ENCODE measurements around the gene CBL.
A peak's percentile ranks its signal among the peaks of the same experiment; 100 is the strongest.
"Not testable (repeated sequence)": the region's sequence is repeated elsewhere in the genome, so short reads cannot be mapped to it uniquely, and the experiment has no call there.

Gene CBL

DNA sequence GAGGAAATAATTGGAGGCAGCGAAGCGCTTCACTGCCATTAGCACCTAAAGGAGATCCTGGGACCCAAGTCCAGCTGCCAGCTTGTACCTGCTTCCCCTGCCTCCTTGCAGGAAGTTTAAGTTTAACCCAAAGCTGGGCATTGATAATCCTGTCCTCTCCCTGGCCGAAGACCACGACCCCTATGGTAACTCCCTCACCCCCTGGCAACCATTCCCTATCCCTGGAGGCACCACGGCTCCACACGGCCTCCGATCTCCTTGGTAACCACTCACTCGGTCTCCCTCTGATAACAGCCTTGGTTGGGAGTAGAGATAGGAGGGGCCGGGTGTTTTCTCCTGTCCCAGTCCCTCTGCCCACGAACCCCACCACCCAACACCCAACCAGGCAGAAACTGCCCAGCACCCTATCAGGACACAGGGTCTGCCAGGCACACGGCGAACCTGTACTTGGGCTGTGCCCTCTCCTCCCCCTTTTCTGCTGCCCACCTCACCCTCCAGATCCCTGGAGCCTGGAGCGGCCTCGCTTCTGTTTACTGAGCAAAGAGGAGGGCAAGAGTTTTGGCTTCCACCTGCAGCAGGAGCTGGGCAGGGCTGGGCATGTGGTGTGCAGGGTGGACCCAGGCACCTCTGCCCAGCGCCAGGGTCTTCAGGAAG, 20.0 kb upstream of the CBL start:
- peak; percentile 14 for DNase-seq (ENCODE audit: low spot score)

DNA sequence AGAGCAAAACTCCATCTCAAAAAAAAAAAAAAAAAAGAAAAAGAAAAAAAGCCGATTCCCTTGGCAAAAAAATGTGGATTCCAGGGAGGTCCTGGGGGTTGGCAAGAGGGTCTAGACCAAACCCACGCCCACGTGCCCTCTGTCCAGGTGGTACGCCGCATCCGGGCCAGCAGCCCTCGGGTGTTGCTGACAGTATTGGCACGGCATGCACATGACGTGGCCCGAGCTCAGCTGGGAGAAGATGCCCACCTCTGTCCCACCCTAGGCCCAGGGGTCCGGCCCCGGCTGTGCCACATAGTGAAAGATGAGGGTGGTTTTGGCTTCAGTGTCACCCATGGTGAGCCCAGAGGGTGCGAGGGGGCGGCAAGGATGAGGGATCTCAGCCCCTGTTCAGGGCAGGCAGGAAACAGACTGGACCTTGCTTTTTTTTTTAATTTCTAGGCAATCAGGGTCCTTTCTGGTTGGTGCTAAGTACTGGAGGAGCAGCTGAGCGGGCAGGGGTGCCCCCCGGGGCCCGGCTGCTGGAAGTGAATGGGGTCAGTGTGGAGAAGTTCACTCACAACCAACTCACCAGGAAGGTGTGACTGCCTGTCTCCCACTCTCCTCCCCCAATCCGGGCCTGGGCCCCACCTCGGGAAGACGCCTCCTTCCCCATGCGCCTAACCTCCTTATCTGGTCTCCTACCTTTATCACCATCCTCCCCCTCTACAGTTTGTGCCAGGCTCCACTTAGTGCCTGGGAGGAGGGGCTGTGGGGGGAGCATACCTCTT, 18.8 kb upstream of the CBL start:
- peak; percentile 6 for DNase-seq (ENCODE audit: low spot score)

DNA sequence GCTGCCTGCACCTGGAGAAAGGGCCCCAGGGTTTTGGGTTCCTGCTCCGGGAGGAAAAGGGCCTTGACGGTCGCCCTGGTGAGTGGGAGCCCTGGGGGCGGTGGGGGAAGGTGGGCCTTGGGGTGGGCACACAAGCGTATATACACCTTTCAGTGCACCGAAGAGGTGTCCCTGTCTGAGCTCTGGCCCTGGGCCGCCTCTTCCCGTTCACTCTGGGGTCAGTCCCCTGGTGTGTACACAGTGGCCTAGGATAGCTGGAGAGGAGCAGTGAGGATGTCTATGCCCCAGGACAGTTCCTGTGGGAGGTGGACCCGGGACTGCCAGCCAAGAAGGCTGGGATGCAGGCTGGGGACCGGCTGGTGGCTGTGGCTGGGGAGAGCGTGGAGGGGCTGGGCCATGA, 18.1 kb upstream of the CBL start:
- peak; percentile 6 for DNase-seq (ENCODE audit: low spot score)

DNA sequence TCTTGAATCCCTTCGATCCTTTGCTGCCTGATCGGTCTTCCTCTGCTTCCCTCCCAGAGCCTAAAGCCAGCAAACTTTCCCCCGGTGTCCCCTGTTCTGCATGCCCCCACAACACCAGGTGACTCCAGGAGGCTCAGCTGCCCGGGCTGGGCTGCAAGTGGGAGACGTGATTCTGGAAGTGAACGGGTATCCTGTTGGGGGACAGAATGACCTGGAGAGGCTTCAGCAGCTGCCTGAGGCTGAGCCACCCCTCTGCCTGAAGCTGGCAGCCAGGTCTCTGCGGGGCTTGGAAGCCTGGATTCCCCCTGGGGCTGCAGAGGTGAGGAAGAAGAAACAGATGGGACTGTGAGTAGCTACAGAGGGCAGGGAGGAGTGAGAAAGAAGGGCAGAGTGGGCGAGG, 17.3 kb upstream of the CBL start:
- DNase-seq (ENCODE audit: low spot score) = peak; percentile 3

DNA sequence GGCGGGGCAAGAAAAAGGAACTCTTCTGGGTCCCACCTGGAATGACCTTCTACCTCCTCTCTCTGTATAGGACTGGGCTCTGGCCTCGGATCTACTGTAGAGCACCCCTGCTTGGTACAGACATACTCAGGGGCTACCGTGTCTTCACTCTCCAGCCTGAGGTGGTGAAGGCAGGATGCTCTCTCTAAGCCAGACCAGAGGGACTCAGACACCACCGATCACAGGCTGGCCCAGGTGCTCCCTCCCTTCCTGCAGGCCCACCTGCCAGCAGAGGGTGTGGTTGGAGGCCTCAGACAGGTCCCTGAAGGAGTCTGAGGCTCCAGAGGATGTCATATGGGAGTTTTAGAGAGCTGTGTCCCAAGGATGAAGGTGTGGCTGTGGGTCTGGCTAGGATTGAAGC, 16.7 kb upstream of the CBL start:
- peak; percentile 15 for DNase-seq (ENCODE audit: low spot score)

DNA sequence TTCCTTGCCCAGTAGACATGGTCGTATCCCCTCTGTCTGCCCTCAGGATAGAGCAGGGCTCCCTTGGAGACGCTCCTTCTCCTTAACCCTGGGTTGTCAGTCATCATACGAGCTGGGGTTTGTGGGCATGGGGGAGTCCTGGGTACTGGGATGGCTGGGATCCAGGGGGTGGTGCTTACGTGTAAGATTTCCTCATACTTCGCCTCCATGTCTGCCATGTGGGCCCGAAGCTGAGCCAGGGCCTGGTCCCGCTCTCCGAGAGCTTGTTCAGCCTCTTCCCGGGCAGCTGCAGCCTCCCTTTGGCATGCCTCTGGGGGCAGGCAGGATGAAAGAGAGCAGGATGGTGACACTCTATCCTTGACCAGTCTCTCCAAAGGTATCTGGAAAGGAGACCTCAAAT, 15.6 kb upstream of the CBL start:
- DNase-seq (ENCODE audit: low spot score) = peak; percentile 8

DNA sequence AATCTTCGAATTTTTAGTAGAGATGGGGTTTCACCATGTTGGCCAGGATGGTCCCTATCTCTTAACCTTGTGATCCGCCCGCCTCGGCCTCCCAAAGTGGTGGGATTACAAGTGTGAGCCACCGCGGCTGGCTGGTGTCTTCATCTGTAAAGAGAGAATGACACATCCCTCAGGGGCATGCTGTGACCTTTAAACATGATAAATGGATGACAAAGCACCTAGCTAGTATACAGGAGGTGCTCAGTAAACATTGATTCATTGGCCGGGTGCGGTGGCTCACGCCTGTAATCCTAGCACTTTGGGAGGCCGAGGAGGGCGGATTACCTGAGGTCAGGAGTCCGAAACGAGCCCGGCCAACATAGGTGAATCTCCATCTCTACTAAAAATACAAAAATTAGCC, 14.9 kb upstream of the CBL start:
- DNase-seq (ENCODE audit: low spot score) = not testable (repeated sequence)

DNA sequence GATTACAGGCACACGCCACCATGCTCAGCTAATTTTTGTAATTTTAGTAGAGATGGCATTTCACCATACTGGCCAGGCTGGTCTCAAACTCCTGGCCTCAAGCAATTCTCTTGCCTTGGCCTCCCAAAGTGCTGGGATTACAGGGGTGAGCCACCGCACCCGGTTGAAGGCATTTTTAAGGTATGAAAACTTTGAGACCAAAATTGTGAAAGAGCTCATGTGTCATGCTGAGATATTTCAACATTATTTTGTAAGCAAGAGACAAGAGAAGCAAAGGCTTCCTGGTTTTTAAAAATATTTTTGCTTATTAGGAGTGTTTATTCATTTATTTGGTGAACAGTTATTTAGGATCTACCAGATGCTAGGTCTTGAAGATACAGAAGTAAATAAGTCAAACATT, 14.0 kb upstream of the CBL start:
- DNase-seq (ENCODE audit: low spot score) = no peak

DNA sequence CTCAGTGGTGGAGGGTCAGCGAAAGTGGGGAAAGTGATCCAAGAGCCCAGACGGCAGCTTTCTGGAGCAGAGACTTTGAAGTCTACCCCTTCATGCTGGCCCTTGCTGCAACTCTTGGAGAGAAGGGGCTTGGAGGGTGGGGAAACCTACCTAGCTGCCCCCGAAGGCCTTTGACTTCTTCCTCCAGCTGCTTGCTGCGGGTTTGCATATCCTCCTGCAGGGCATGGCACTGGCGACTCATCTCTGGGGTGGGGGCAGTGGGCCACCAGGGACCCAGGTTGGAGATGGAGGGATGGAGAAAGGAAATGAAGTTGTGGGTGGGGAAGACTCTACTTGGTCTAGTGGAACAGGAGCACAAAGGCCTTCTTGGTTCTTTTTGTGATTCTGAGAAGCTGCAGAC, 13.1 kb upstream of the CBL start:
- DNase-seq (ENCODE audit: low spot score) = no peak

DNA sequence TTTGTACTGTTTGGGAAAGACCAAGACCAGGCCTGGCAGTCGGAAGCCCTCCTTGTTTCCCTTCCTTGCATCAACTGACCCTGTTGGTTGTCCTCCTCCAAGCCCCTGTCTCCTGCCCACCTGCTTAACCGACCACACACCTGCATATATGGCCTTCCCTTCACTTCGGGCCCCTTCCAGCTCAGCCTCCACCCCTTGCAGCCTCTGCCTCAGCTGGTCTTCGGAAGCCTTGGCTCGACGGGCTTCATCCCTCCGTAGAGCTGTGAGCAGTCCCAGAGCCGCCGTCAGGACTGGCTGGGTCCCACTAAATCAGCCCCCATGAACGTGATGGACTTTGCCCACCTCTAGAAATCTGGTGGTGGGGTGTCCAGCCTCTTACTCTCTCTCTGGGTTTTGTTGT, 12.5 kb upstream of the CBL start:
- DNase-seq (ENCODE audit: low spot score) = no peak

DNA sequence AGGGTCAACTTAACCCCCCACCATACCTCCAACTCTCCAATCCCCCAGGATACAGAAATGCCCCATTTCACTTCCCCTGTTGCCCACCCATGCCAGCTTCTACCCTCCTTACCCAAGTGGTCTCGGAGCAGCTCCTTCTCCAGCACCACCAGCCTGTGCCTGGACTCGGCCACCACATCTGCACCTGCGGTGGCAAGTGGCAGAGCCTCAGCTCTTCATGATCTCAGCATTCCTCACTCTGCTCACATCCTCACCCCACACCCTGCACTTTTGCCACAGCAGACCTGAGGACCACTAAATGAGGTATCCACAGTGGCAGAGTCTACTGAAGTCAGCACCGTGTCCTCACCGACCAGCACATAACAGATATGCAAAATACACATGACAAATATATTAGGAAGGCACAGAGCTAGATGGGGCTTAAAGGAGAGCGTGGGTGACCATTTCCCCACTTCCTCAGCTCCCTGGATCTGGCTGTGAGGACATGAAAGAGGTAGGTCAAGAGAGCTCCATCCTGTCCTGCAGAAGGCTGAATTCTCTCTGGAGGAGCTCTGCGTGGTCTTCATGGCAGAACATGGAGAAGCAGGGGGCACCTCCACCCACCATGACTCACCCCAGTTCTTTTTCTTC, 11.2 kb upstream of the CBL start:
- DNase-seq (ENCODE audit: low spot score) = no peak

DNA sequence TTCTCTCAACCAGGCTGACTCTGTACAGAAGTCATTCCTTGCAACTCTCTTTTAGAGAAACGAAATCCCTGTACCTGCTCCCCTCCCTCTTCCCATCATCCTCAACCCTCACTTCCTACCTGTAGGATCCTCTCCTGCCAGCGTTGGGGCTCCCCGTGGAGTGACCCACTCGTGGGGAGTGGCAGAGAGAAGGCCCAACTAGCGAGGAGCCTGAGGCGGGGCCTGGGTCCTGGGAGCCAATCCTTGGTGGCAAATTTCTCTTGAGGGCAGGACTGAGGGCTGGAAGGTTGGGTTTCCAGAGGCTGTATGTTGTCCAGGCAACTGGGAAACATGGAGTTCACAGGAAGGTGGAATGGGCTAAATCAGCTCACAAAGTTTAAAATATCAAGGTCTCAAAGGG, 10.5 kb upstream of the CBL start:
- peak; percentile 92 for DNase-seq (ENCODE audit: low spot score)

DNA sequence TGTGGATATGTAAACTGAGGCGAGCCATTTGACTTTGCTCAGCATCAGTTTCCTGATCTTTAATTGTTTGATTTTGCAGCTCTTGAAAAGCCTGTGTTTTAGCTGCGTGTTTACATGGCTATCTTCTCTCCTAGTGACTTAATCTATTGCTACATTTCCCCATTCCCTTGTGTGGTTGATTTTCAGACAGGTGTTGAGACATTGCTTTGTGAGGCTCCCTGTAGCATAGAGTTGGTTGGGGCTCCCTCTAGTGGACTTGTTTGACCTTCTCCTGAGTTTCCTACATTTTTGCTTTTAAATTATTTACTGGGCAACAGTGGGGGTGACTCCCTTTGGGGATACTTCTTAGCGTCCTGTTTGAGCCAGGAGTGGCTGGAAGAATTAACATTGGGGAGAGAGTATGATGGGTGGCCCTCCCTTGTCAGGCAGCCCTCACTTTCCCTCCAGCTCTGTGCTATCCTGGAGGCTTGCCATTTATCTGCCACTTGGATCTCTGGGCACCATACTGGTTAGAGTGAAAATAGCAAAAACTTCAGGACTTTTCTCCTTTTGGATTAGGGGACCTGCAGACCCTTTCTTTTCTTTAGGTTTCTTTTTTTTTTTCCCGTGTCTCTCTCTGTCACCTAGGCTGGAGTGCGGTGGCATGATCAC, 9.2 kb upstream of the CBL start:
- peak; percentile 81 for DNase-seq (ENCODE audit: low spot score)

DNA sequence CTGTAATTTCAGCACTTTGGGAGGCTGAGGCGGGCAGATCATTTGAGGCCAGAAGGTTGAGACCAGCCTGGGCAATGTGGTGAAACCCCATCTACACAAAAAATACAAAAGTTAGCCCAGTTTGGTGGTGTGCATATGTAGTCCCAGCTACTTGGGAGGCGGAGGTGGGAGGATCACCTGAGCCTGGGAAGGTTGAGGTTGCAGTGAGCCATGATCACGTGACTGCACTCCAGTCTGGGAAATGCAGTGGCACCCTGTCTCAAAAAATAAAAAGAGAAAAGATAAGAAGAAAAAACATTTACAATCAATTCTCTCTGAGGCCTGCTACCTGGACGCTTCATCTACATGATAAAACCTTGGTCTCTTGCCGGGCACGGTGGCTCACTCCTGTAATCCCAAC, 7.2 kb upstream of the CBL start:
- no peak for DNase-seq (ENCODE audit: low spot score)

DNA sequence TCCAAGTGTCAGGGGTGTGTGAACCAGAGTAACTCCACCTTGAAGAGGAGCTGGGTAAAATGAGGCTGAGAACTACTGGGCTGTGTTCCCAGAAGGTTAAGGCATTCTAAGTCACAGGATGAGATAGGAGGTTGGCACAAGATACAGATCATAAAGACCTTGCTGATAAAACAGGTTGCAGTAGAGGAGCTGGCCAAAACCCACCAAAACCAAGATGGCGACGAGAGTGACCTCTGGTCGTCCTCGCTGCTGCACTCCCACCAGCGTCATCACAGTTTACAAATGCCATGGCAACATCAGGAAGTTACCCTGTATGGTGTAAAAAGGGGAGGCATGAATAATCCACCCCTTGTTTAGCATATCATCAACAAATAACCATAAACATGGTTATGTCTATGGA, 4.9 kb upstream of the CBL start:
- not testable (repeated sequence) for DNase-seq (ENCODE audit: low spot score)

DNA sequence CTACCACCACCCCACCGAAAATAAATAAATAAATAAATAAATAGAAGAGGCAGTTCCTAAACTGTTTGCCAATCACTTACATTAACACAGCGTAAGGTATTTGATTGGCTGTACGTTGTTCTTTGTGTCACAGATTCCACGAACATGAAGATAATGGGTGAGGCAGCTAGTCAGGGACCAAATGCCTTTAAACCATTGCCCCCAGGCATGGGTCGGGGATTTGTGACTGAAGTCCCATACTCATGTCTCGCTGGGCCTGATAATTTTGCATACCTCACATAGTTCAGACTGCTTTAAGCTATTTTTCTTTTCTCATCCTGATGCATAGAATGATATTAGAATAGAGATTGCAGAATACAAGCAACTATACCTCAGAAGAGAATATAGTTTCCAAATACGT, 3.6 kb upstream of the CBL start:
- no peak for DNase-seq (ENCODE audit: low spot score)

DNA sequence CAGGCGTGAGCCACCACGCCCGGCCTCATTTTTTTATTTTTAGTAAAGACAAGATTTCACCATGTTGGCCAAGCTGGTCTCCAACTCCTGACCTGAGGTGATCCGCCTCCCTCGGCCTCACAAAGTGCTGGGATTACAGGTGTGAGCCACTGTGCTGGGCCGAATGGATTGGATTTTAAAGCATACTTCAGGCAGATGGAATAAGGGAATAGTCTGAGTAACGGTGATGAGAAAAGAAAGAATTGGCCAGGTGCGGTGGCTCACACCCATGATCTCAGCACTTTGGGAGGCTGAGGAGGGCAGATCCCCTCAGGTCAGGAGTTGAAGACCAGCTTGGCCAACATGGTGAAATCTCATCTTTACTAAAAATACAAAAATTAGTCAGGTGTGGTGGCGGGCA, 2.1 kb upstream of the CBL start:
- DNase-seq (ENCODE audit: low spot score) = no peak

DNA sequence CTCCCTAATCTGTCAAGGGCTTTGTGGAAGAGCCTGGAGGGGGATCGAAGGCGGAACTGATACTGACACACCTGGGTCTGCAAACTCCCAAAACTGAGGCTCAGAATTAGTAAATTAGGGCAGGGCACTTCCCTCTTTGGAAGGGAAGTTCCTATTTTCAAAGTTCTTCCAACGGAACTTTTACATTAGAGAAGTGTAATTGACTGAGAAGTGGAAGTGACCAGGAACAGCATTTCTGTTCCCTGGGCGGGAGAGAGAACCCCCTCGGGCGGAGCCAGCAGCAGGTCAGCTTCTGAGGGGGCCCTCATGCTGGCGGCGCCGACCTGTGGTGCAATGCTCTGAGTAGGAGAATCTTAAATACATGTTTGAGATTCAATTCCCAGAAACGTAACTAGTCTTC, 1.1 kb upstream of the CBL start:
- no peak for DNase-seq (ENCODE audit: low spot score)

DNA sequence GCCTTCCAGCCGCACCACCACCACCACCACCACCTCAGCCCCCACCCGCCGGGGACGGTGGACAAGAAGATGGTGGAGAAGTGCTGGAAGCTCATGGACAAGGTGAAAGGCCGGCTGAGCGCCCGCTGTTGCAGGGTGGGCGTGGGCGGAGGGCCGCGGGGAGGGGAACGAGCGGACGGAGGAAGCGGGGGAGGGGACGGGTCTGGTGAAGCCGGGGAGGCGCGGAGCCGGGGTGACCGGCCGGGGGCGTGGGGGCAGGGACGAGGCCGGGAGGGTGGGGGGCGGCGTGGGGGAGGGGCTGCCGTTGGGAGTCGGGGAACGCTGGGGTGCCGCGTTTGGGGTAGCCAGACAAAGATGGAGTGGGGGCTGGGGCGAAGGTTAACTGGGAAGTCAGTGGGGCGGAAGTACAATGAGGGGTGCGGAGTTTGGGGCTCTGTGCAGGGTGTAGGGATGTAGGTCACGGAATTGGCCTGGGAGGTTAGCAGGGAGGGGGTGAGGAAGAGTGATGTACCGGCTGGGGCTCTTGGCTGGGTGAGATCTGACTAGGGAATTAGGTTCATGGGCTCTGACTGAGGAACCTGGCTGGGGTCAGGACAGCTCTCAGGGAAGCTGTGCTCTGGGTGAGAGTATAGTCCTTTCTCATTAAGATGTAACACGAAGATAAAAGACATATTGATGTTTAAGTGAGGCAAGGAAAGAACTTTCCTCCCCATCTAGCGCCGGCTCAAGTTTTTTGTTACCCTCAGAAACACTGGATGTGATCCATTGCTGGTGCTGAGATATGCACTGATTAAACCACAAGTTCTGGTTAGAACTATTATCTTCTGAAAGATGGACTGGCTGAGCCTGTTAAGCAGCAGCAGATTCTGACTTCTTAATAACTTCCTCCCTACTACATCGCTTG, 624 bp downstream of the CBL start:
- DNase-seq (ENCODE audit: low spot score) = peak; percentile 74

DNA sequence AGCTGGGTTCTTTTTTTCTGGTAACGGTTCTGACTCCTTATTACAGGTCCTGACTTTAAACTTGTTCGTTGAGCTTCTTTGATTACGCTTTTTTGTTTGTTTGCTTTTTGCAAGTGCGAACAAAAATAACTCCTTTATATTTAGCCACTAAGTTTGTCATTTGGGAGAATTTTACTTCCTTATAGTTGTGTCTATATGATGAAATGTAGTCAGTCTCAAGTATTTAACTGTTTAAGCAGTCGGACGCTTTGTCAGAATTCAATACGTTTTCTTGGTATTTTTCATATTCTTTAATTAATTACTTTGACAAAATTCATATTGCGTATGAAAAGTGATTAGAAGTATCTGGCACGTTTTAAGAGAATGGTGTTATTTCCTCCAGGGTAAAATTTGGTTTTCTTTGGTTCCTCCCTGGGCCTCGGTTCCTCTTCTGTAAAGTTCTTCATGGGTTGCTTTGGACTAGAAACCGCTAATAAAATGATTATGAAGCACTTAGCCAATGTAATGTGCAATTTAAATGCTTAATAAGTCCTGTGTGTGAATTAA, 1.3 kb downstream of the CBL start:
- DNase-seq (ENCODE audit: low spot score) = no peak

DNA sequence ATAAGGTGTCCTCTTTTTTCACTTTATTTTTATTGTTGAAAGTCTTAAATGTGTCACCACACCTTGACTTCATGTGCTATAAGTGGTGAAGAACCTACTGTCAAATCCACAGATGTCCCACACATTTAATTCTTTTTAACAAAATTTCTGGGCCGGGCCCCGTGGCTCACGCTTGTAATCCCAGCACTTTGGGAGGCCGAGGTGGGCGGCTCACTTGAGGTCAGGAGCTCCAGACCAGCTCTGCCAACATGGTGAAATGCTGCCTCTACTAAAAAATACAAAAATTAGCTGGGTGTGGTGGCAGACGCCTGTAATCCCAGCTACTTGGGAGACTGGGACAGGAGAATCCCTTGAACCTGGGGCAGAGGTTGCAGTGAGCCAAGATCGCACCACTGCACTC, 3.0 kb downstream of the CBL start:
- no peak for DNase-seq (ENCODE audit: low spot score)

DNA sequence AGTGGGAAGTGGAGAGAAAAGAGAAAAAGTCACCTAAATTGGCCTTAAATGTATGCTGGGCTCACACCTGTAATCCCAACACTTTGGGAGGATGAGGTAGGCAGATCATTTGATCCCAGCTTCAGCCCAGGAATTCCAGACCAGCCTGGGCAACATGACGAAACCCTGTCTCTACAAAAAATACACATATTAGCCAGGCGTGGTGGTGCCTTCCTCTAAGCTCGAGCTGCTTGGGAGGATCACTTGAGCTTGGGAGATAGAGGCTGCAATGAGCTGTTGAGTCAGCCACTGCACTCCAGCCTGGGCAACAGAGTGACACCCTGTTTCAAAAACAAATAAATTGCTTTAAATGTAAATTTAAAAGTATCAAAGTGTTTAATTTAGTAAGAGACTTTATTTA, 3.9 kb downstream of the CBL start:
- DNase-seq (ENCODE audit: low spot score) = no peak

Data from iPS-NIHi11 (cell line).